GM23338 (cell line): ENCODE measurements around the gene NSUN7. TPM values are rescaled to one million over a fixed set of nuclear protein-coding genes. Genes with fewer than 3 reads are reported as not detected.
A peak's percentile ranks its signal among the peaks of the same experiment; 100 is the strongest.

Source experiments
- ATAC-seq: fragments of 200-7000 bp; cut with Tn5 transposase; 3 replicates; pipeline ENCODE4 v1.9.1; 2020
- DNase-seq: peaks from one replicate; pipeline ENCODE4 v3.0.0-alpha.2; 2015; ENCODE audit warnings: low spot score
- H2AFZ ChIP-seq: fragments of 200-600 bp; sonication (generic); 2 replicates; pipeline ENCODE4 v1.8.0; 2016; ENCODE audit warnings: antibody characterized with exemption, mild to moderate bottlenecking, moderate library complexity
- H3F3A ChIP-seq: fragments of 200-600 bp; sonication (generic); replicated peaks from 2 replicates; pipeline ENCODE4 v1.8.0; 2017; ENCODE audit warnings: antibody characterized with exemption, mixed run types, low read depth
- H3K27ac ChIP-seq: fragments of 200-600 bp; sonication (generic); 2 replicates; pipeline ENCODE4 v1.6.1; 2016; ENCODE audit warnings: low read depth
- H3K27me3 ChIP-seq: fragments of 200-600 bp; sonication (generic); 2 replicates; pipeline ENCODE4 v1.8.0; 2016; ENCODE audit warnings: mild to moderate bottlenecking, mixed run types, moderate library complexity; ENCODE audit not compliant: insufficient read depth
- H3K36me3 ChIP-seq: fragments of 200-600 bp; sonication (generic); 2 replicates; pipeline ENCODE4 v1.8.0; 2016; ENCODE audit warnings: mild to moderate bottlenecking; ENCODE audit not compliant: insufficient read depth
- H3K4me1 ChIP-seq: fragments of 200-600 bp; sonication (generic); 2 replicates; pipeline ENCODE4 v1.8.0; 2016; ENCODE audit warnings: mild to moderate bottlenecking, moderate library complexity; ENCODE audit not compliant: insufficient read depth
- H3K4me2 ChIP-seq: fragments of 200-600 bp; sonication (generic); 2 replicates; pipeline ENCODE4 v1.7.1; 2017; ENCODE audit warnings: mixed run types
- H3K4me3 ChIP-seq: fragments of 200-600 bp; sonication (generic); 2 replicates; pipeline ENCODE4 v1.6.1; 2016; ENCODE audit warnings: mixed run types
- H3K79me2 ChIP-seq: fragments of 200-600 bp; sonication (generic); replicated peaks from 2 replicates; pipeline ENCODE4 v1.8.0; 2017; ENCODE audit warnings: mild to moderate bottlenecking; ENCODE audit not compliant: insufficient read depth
- H3K9me2 ChIP-seq: fragments of 200-600 bp; sonication (generic); 2 replicates; pipeline ENCODE4 v1.8.0; 2017; ENCODE audit not compliant: insufficient read depth
- H4K20me1 ChIP-seq: fragments of 200-600 bp; sonication (generic); replicated peaks from 2 replicates; pipeline ENCODE4 v1.8.0; 2017; ENCODE audit warnings: mild to moderate bottlenecking; ENCODE audit not compliant: insufficient read depth
- H3K27ac Mint-ChIP-seq: 2 replicates; pipeline ENCODE4 v1.8.0; 2020; ENCODE audit warnings: inconsistent platforms, mild to moderate bottlenecking, moderate library complexity, mixed read lengths
- H3K27me3 Mint-ChIP-seq: 3 replicates; pipeline ENCODE4 v1.8.0; 2022; ENCODE audit warnings: low read depth, mild to moderate bottlenecking, moderate library complexity, mixed read lengths, inconsistent platforms; ENCODE audit not compliant: insufficient read depth, poor library complexity
- H3K36me3 Mint-ChIP-seq: 3 replicates; pipeline ENCODE4 v1.8.0; 2021; ENCODE audit warnings: low read depth, mild to moderate bottlenecking, inconsistent platforms, moderate library complexity, mixed read lengths
- H3K4me1 Mint-ChIP-seq: 3 replicates; pipeline ENCODE4 v1.8.0; 2020; ENCODE audit warnings: mild to moderate bottlenecking, inconsistent platforms, mixed read lengths
- H3K4me3 Mint-ChIP-seq: 3 replicates; pipeline ENCODE4 v1.8.0; 2021; ENCODE audit warnings: moderate library complexity, mild to moderate bottlenecking, inconsistent platforms, mixed read lengths
- H3K9me3 Mint-ChIP-seq: 3 replicates; pipeline ENCODE4 v1.8.0; 2020; ENCODE audit warnings: moderate library complexity, mild to moderate bottlenecking, inconsistent platforms, mixed read lengths
- CREB1 ChIP-seq: fragments of 250-450 bp; sonication (Bioruptor Pico); IDR thresholded peaks from 2 replicates; pipeline ENCODE4 v1.5.0; 2020; ENCODE audit warnings: low read depth, mild to moderate bottlenecking, moderate library complexity
- CTCF ChIP-seq, 2 experiments: fragments of 200-600 bp in 1 of 2; sonication (generic) in 1 of 2; conservative IDR thresholded peaks; 2 replicates each; pipeline versions ENCODE4 v1.5.1 to v1.6.1; 2016 to 2017; ENCODE audit warnings: antibody characterized with exemption in 2 of 2, low read depth in 2 of 2, mild to moderate bottlenecking in 2 of 2, moderate library complexity in 1 of 2
- EZH2 ChIP-seq: fragments of 200-600 bp; sonication (generic); IDR thresholded peaks from one replicate; pipeline ENCODE4 v1.8.0; 2017; ENCODE audit warnings: antibody characterized with exemption, mild to moderate bottlenecking, low read depth; ENCODE audit not compliant: unreplicated experiment
- EZH2phosphoT487 ChIP-seq: fragments of 200-600 bp; sonication (generic); IDR thresholded peaks from one replicate; pipeline ENCODE4 v1.8.1; 2018; ENCODE audit warnings: antibody characterized with exemption; ENCODE audit not compliant: unreplicated experiment
- JUNB ChIP-seq: IDR thresholded peaks from one replicate; pipeline ENCODE4 v1.6.1; 2016; ENCODE audit warnings: antibody characterized with exemption; ENCODE audit not compliant: unreplicated experiment
- NANOG ChIP-seq: IDR thresholded peaks from 2 replicates; pipeline ENCODE4 v1.6.1; 2016; ENCODE audit warnings: antibody characterized with exemption, borderline replicate concordance
- POLR2AphosphoS5 ChIP-seq: IDR thresholded peaks from 2 replicates; pipeline ENCODE4 v1.6.1; 2016; ENCODE audit warnings: antibody characterized with exemption, low read depth
- REST ChIP-seq: IDR thresholded peaks from one replicate; pipeline ENCODE4 v1.6.1; 2018; ENCODE audit warnings: antibody characterized with exemption; ENCODE audit not compliant: unreplicated experiment
- ZNF114 ChIP-seq: fragments of 250-450 bp; sonication (Bioruptor Pico); IDR thresholded peaks from 2 replicates; pipeline ENCODE4 v1.5.0; 2020; ENCODE audit warnings: mild to moderate bottlenecking, moderate library complexity
- ZNF331 ChIP-seq: fragments of 250-450 bp; sonication (Bioruptor Pico); IDR thresholded peaks from 2 replicates; pipeline ENCODE4 v1.5.0; 2020; ENCODE audit warnings: low read depth, mild to moderate bottlenecking, moderate library complexity
- polyA plus RNA-seq: library from polyadenylated mRNA; unstranded; fragments of >200 nt; fragmentation: Nextera tagmentation; extraction: Ambion mirVana; gene quantifications from 2 replicates; pipeline ENCODE4 v1.2.1, GENCODE V29; 2016
- total RNA-seq: library from RNA; depleted of rRNA; stranded (reverse); fragments of >200 nt; shearing (Covaris generic); gene quantifications from 2 replicates; pipeline ENCODE4 v1.2.3, GENCODE V29; 2014

NSUN7 gene
- total and polyA plus RNA-seq, 2 experiments from 2014 or later, result 28.8 to 29.0 TPM

- H3K27ac Mint-ChIP-seq, result no peak overlapping the region
- Histone ChIP-seq H3F3A (no peaks in the 10 kb centered on the region), H3K4me3 (no peak overlapping the region), H3K79me2 (no peaks in the 10 kb centered on the region), H3K27ac (no peak overlapping the region), H3K36me3 (no peaks in the 10 kb centered on the region; the same call in 1 of the 2 replicates), H3K9me2 (no peaks in the 10 kb centered on the region; the same call in 1 of the 2 replicates), H2AFZ (no peak overlapping the region), H3K4me1 (no peaks in the 10 kb centered on the region), H4K20me1 (no peaks in the 10 kb centered on the region), H3K4me2 (no peak overlapping the region), H3K27me3 (no peaks in the 10 kb centered on the region)
- no peaks in the 10 kb centered on the region for H3K9me3 Mint-ChIP-seq
- no peak for ATAC-seq
- H3K4me3 Mint-ChIP-seq, result no peak overlapping the region
- H3K36me3 Mint-ChIP-seq, result peaks cover 13% of the 10 kb centered on the region; the same call in 2 of the 3 replicates
- peaks cover 7% of the 10 kb centered on the region for H3K27me3 Mint-ChIP-seq
- no peak for DNase-seq
- no peak for TF ChIP-seq REST
- no peak for TF ChIP-seq EZH2phosphoT487
- TF ChIP-seq POLR2AphosphoS5, result no peak
- no peak for TF ChIP-seq JUNB
- TF ChIP-seq CTCF (conservative IDR thresholded peaks at IDR 0.05; ENCODE audit: low read depth in 2 of 2), result no peak
- no peak for TF ChIP-seq ZNF331 (CRISPR knock-in tag)
- TF ChIP-seq ZNF114, result no peak
- no peak for TF ChIP-seq EZH2
- H3K4me1 Mint-ChIP-seq, result peaks cover 4% of the 10 kb centered on the region; the same call in 2 of the 3 replicates
Observed at GRCh38 chr4:40785727-40786126, 36.0 kb downstream of the NSUN7 start.

- Mint-ChIP-seq H3K27me3 (peaks cover 7% of the 10 kb centered on the region), H3K4me1 (peaks cover 4% of the 10 kb centered on the region; the same call in 2 of the 3 replicates), H3K9me3 (no peaks in the 10 kb centered on the region), H3K27ac (no peak overlapping the region), H3K36me3 (peaks cover 9% of the 10 kb centered on the region; the same call in 2 of the 3 replicates), H3K4me3 (no peak overlapping the region)
- no peak for DNase-seq
- Histone ChIP-seq H2AFZ (no peak overlapping the region), H3K4me3 (no peak overlapping the region), H3K4me1 (no peaks in the 10 kb centered on the region), H3K27me3 (no peaks in the 10 kb centered on the region), H3K27ac (no peak overlapping the region), H3F3A (no peaks in the 10 kb centered on the region), H3K79me2 (no peaks in the 10 kb centered on the region), H3K9me2 (no peaks in the 10 kb centered on the region; the same call in 1 of the 2 replicates), H4K20me1 (no peaks in the 10 kb centered on the region), H3K36me3 (no peaks in the 10 kb centered on the region; the same call in 1 of the 2 replicates), H3K4me2 (no peak overlapping the region)
- no peak for ATAC-seq
- TF ChIP-seq ZNF331 (CRISPR knock-in tag) (no peak), CREB1 (CRISPR knock-in tag) (no peak), NANOG (no peak), REST (no peak), ZNF114 (no peak), CTCF (conservative IDR thresholded peaks at IDR 0.05; ENCODE audit: low read depth in 2 of 2) (0 out of 4 replicates have a peak, but pooled peaks of 1 of the 2 experiments have one; percentile 10)
Observed at GRCh38 chr4:40788331-40788730, 38.6 kb downstream of the NSUN7 start.
